K562 (cell line): Measurements from ENCODE around the gene PCDHGA5. TPM values are rescaled to one million over a fixed set of nuclear protein-coding genes. Genes with fewer than 3 reads are reported as not detected.
A peak's percentile ranks its signal among the peaks of the same experiment; 100 is the strongest.

ENCODE experiments used
- ATAC-seq: fragments of 200-7000 bp; cut with Tn5 transposase; 3 replicates; pipeline ENCODE4 v1.9.1; 2020; ENCODE audit warnings: moderate library complexity
- BruUV-seq: library from RNA; stranded (reverse); fragments of 400-500 nt; replicated peaks from 2 replicates; lab custom pipeline; 2021; lab: Mats Ljungman, UMichigan
- CTCF ChIA-PET: fragments of 300-600 bp; formaldehyde crosslinking; extraction: SDS; loops from one replicate; lab custom pipeline; 2021; ENCODE audit warnings: low intra/inter-chr PET ratio; lab: Yijun Ruan, JAX
- POLR2A ChIA-PET: fragments of 300-600, 350-650 bp; sonication (Branson Sonifier 250); formaldehyde crosslinking; extraction: SDS; loops from one replicate; lab custom pipeline; 2021; ENCODE audit warnings: antibody characterized with exemption, inconsistent platforms; lab: Yijun Ruan, JAX
- DNase-seq, 4 experiments: peaks; one replicate each; pipeline versions ENCODE4 v3.0.0 to v3.0.0-alpha.2; 2011 to 2018; ENCODE audit warnings: low spot score in 3 of 4, mixed read lengths in 3 of 4; ENCODE audit errors: extremely low read depth in 1 of 4
- FAIRE-seq: peaks from 2 replicates; lab custom pipeline; 2011; peaks lifted over from hg19 to GRCh38; lab: Jason Lieb, UNC
- H2AFZ ChIP-seq: 2 replicates; pipeline ENCODE4 v1.6.0; 2011; ENCODE audit warnings: low read depth, low read length, control low read depth, inconsistent platforms
- H3K27ac ChIP-seq: fragments of 200-600 bp; 3 replicates; pipeline ENCODE4 v1.8.0; 2011; ENCODE audit warnings: low read depth, mild to moderate bottlenecking, control low read depth, inconsistent platforms, low read length, moderate library complexity, mixed read lengths; ENCODE audit errors: extremely low read depth
- H3K27me3 ChIP-seq, 2 experiments: fragments of 300-600 bp in 1 of 2; 2 replicates in 1 of 2; 3 replicates in 1 of 2; pipeline versions ENCODE4 v1.6.0 to v1.8.0; 2011; ENCODE audit warnings: inconsistent platforms in 2 of 2, low read length in 2 of 2, mild to moderate bottlenecking in 1 of 2, mixed read lengths in 1 of 2, moderate library complexity in 1 of 2; ENCODE audit not compliant: control insufficient read depth in 2 of 2, insufficient read depth in 2 of 2
- H3K36me3 ChIP-seq: fragments of 300-600 bp; 3 replicates; pipeline ENCODE4 v1.8.0; 2011; ENCODE audit warnings: mild to moderate bottlenecking, low read length, inconsistent platforms; ENCODE audit not compliant: control insufficient read depth, insufficient read depth
- H3K4me1 ChIP-seq, 2 experiments: fragments of 200-600 bp in 1 of 2; replicated peaks in 1 of 2; 2 replicates in 1 of 2; 3 replicates in 1 of 2; pipeline versions ENCODE4 v1.5.1 to v1.8.0; 2011; ENCODE audit warnings: inconsistent platforms in 2 of 2, low read length in 2 of 2, mild to moderate bottlenecking in 1 of 2, mixed read lengths in 1 of 2, moderate library complexity in 1 of 2; ENCODE audit not compliant: control insufficient read depth in 2 of 2, insufficient read depth in 2 of 2
- H3K4me2 ChIP-seq: 2 replicates; pipeline ENCODE4 v1.6.1; 2011; ENCODE audit warnings: low read length, control low read depth, inconsistent platforms, mixed read lengths; ENCODE audit not compliant: insufficient read depth
- H3K4me3 ChIP-seq: fragments of 200-600 bp; sonication (generic), shearing (Covaris generic); 2 replicates; pipeline ENCODE4 v1.5.1; 2016; ENCODE audit warnings: control low read depth, inconsistent platforms
- H3K79me2 ChIP-seq: fragments of 200-600 bp; 3 replicates; pipeline ENCODE4 v1.8.0; 2011; ENCODE audit warnings: low read length, inconsistent platforms; ENCODE audit not compliant: control insufficient read depth, insufficient read depth
- H3K9ac ChIP-seq, 2 experiments: 2 replicates each; pipeline versions ENCODE4 v1.6.0 to v1.6.1; 2011; ENCODE audit warnings: low read depth in 2 of 2, low read length in 2 of 2, control low read depth in 1 of 2, inconsistent platforms in 1 of 2, mild to moderate bottlenecking in 1 of 2, mixed read lengths in 1 of 2; ENCODE audit not compliant: insufficient read depth in 1 of 2
- H3K9me1 ChIP-seq: one replicate; pipeline ENCODE4 v1.6.0; 2011; ENCODE audit warnings: inconsistent platforms, mild to moderate bottlenecking, low read length, moderate library complexity; ENCODE audit not compliant: control insufficient read depth, insufficient read depth
- H3K9me3 ChIP-seq: replicated peaks from 2 replicates; pipeline ENCODE4 v1.5.1; 2011; ENCODE audit warnings: low read depth, low read length, inconsistent platforms; ENCODE audit not compliant: control insufficient read depth, insufficient read depth
- H4K20me1 ChIP-seq: replicated peaks from 2 replicates; pipeline ENCODE4 v1.6.1; 2011; ENCODE audit warnings: low read length, inconsistent platforms, mixed read lengths; ENCODE audit not compliant: control insufficient read depth, insufficient read depth
- CREM ChIP-seq: IDR thresholded peaks from 2 replicates; pipeline ENCODE4 v1.6.1; 2014; ENCODE audit warnings: antibody characterized with exemption, low read depth
- DPF2 ChIP-seq: fragments of 450-650 bp; IDR thresholded peaks from 2 replicates; pipeline ENCODE4 v1.6.1; 2016
- HNRNPUL1 ChIP-seq: fragments of 200-400 bp; formaldehyde crosslinking; IDR thresholded peaks from 2 replicates; pipeline ENCODE4 v1.6.1; 2017; ENCODE audit warnings: low read length
- L3MBTL2 ChIP-seq: fragments of 450-650 bp; IDR thresholded peaks from 2 replicates; pipeline ENCODE4 v1.6.1; 2016; ENCODE audit warnings: mild to moderate bottlenecking, moderate library complexity
- MAFK ChIP-seq: IDR thresholded peaks from 2 replicates; pipeline ENCODE4 v1.6.1; 2011; ENCODE audit warnings: low read length, improper control_type of control experiment
- NRF1 ChIP-seq, 2 experiments: fragments of 450-650 bp; IDR thresholded peaks in 1 of 2; conservative IDR thresholded peaks in 1 of 2; 2 replicates each; pipeline ENCODE4 v1.6.1; 2014; ENCODE audit warnings: mild to moderate bottlenecking in 2 of 2
- POLR2B ChIP-seq: fragments of 450-650 bp; IDR thresholded peaks from 2 replicates; pipeline ENCODE4 v1.6.1; 2018; ENCODE audit warnings: low read depth; ENCODE audit not compliant: partially characterized antibody
- REST ChIP-seq, 2 experiments: fragments of 450-650 bp; formaldehyde crosslinking in 1 of 2; IDR thresholded peaks; 2 replicates each; pipeline versions ENCODE4 v1.4.0 to v1.6.1; 2014 to 2020; ENCODE audit warnings: mild to moderate bottlenecking in 2 of 2, borderline replicate concordance in 1 of 2, low read depth in 1 of 2
- SAFB ChIP-seq: fragments of 200-400 bp; formaldehyde crosslinking; IDR thresholded peaks from 2 replicates; pipeline ENCODE4 v1.6.1; 2017; ENCODE audit warnings: low read depth, low read length, borderline replicate concordance
- SUPT5H ChIP-seq: fragments of 450-650 bp; IDR thresholded peaks from 2 replicates; pipeline ENCODE4 v1.6.1; 2016
- ZNF24 ChIP-seq: fragments of 450-650 bp; IDR thresholded peaks from 2 replicates; pipeline ENCODE4 v1.6.1; 2016
- ZNF3 ChIP-seq: fragments of 250-450 bp; sonication (Bioruptor Pico); IDR thresholded peaks from 2 replicates; pipeline ENCODE4 v1.5.0; 2021; ENCODE audit warnings: mild to moderate bottlenecking, moderate library complexity
- WGBS: fragments of 100-300 bp; shearing (Covaris generic); methylation state at CpG from one replicate; pipeline ENCODE4 v1.1.6; 2016; ENCODE audit warnings: low coverage, mixed read lengths; ENCODE audit not compliant: insufficient coverage; ENCODE audit errors: missing lambda C conversion rate; 5-methylcytosine and 5-hydroxymethylcytosine counted together
- in situ Hi-C: fragments of 300-500 bp; cut with MboI; formaldehyde crosslinking; loops from 4 replicates; pipeline ENCODE4 v1.15.0; 2018; ENCODE audit warnings: inconsistent platforms, mixed read lengths
- intact Hi-C: fragments of 100-400 bp; cut with micrococcal nuclease; formaldehyde crosslinking; loops from 2 replicates; pipeline ENCODE4 v1.14.2; 2022
- polyA plus RNA-seq, 8 experiments: library from polyadenylated mRNA; depleted of rRNA in 4 of 8; stranded (reverse) in 5 of 8; unstranded in 3 of 8; fragments of >200 nt; fragmentation: Nextera tagmentation in 2 of 8; fragmentation: Illumina TruSeq in 1 of 8; extraction: Ambion mirVana in 2 of 8; extraction: Trizol in 1 of 8; gene quantifications; 2 replicates each; pipeline versions ENCODE4 v1.2.1 to v1.2.3, GENCODE V29; 2011 to 2014; ENCODE audit warnings: inconsistent platforms in 1 of 8, missing spikeins in 1 of 8
- total RNA-seq, 7 experiments: library from RNA; depleted of rRNA in 6 of 7; stranded (reverse); fragments of >200 nt in 6 of 7; fragmentation: Illumina TruSeq in 2 of 7; extraction: Trizol in 2 of 7; gene quantifications; 2 replicates each; pipeline versions ENCODE4 v1.2.1 to v1.2.3, GENCODE V29; 2011 to 2021; ENCODE audit warnings: low replicate concordance in 1 of 7

The PCDHGA5 gene
- total and polyA plus RNA-seq, 9 of the 15 experiments (the other 6 are each of a cell fraction or from before 2014, with no cell fraction given): 0.01 to 0.18 (median 0.12) TPM; not detected in 1

DNA sequence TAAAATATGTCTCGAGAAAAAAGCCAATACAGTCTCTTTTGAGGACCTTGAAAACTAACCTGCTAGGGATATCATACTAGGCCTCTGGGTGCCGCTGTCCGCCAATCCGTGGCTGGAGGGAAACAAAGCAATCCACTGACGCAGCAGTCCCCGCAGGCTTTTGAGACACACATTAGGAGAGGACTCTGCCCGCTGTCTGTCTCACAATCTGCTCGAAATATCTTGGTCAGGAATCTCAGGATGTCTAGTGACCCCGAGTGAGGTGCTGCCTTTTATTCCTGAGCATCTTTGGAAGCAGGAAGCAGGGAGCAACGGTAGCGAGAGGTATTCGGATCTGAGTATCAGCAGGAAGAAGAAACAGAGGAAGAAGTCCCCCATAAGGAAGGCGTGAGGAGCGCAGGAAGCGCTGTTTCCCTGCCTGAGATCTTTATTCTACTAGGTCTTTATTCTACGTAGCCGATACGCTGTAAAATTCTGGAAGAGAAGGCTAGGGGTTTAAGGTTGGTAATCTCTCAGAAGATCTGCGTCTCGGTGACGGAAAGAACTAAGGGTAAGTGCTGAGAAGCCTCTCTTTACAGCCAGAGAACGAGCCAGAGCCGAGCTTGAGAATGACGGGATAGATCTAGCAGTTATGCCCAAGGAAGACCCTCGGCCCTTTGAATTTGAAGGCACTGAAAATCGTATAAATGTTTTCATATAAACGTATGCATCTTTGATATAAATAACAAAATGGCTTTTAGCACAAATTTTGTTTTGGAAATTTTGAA, 37.7 kb upstream of the PCDHGA5 start:
- no peaks in the 10 kb centered on the region for H4K20me1 ChIP-seq
- peak overlapping the region; percentile 94 for H3K4me2 ChIP-seq
- no peaks in the 10 kb centered on the region for H3K79me2 ChIP-seq
- ChIA-PET CTCF (interaction anchor here (0.7 to 1.9 kb wide), 7 partner anchors 186 to 239 kb away, joined by 3 to 9 read pairs (median 6); no protein-coding TSS in a partner anchor), POLR2A (interaction anchor here (0.9 kb wide), 1 partner anchor 267 kb away, joined by 3 read pairs; no protein-coding TSS in a partner anchor)
- TSS peak; percentile 39 for BruUV-seq
- peak overlapping the region; percentile 74 to 93; a peak in 3 of 4 replicates for H3K9ac ChIP-seq
- no peaks in the 10 kb centered on the region for H3K9me1 ChIP-seq
- 0 out of 2 replicates have a peak, but pooled peaks cover 2% of the 10 kb centered on the region for H3K9me3 ChIP-seq
- peak; percentile 63 to 86 (median 74) for DNase-seq
- peak; percentile 99 for ATAC-seq
- 2% methylated on average over 27 of the region's 27 CpGs for WGBS
- no peaks in the 10 kb centered on the region for H3K36me3 ChIP-seq
- FAIRE-seq: peak; percentile 97
- peak overlapping the region; percentile 64; the same call in 2 of the 3 replicates for H3K27ac ChIP-seq
- in situ Hi-C loops: no loop called here
- peak overlapping the region; percentile 47 for H3K4me3 ChIP-seq
- H2AFZ ChIP-seq: peak overlapping the region; percentile 99
- intact Hi-C loops: loop anchor here (5.0 to 10.0 kb wide), 2 partner anchors 46 to 111 kb away; partner anchors contain the start of genes PCDHB13, PCDHGA6 and PCDHGB3
- H3K27me3 ChIP-seq: peaks cover 0 to 6% of the 10 kb centered on the region in 2 experiments; a peak in 3 of 5 replicates
- H3K4me1 ChIP-seq: no peaks in the 10 kb centered on the region; a peak in 1 of 5 replicates
- TF ChIP-seq SAFB (no peak), SUPT5H (peak; percentile 61; the same call in 1 of the 2 replicates), REST (IDR thresholded peaks at IDR 0.05; ENCODE audit: borderline replicate concordance) (peak; percentile 40; the same call in 1 of the 2 replicates), REST (CRISPR knock-in tag; IDR thresholded peaks at IDR 0.05; ENCODE audit: low read depth) (no peak), ZNF24 (no peak), POLR2B (peak; percentile 59), DPF2 (0 out of 2 replicates have a peak, but pooled peaks have one; percentile 26), CREM (0 out of 2 replicates have a peak, but pooled peaks have one; percentile 70), ZNF3 (no peak), MAFK (peak; percentile 61; the same call in 1 of the 2 replicates), NRF1 (conservative IDR thresholded peaks at IDR 0.05 in 1 of 2, IDR thresholded peaks at IDR 0.05 in 1 of 2) (peak; percentile 33 to 54; a peak in 3 of 4 replicates), HNRNPUL1 (no peak), L3MBTL2 (peak; percentile 91)
